ENCODE data around the gene SOX10.

Gene SOX10

GRCh38 chr22:37990301-37990700 lies 5.9 kb upstream of the SOX10 start:
- TF ChIP-seq, protein P1, sequence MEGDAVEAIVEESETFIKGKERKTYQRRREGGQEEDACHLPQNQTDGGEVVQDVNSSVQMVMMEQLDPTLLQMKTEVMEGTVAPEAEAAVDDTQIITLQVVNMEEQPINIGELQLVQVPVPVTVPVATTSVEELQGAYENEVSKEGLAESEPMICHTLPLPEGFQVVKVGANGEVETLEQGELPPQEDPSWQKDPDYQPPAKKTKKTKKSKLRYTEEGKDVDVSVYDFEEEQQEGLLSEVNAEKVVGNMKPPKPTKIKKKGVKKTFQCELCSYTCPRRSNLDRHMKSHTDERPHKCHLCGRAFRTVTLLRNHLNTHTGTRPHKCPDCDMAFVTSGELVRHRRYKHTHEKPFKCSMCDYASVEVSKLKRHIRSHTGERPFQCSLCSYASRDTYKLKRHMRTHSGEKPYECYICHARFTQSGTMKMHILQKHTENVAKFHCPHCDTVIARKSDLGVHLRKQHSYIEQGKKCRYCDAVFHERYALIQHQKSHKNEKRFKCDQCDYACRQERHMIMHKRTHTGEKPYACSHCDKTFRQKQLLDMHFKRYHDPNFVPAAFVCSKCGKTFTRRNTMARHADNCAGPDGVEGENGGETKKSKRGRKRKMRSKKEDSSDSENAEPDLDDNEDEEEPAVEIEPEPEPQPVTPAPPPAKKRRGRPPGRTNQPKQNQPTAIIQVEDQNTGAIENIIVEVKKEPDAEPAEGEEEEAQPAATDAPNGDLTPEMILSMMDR (IDR thresholded peaks at IDR 0.05; ENCODE audit: extremely low read depth, missing control alignments) = no peak
- no peak for DNase-seq (ENCODE audit: low spot score)

DNA sequence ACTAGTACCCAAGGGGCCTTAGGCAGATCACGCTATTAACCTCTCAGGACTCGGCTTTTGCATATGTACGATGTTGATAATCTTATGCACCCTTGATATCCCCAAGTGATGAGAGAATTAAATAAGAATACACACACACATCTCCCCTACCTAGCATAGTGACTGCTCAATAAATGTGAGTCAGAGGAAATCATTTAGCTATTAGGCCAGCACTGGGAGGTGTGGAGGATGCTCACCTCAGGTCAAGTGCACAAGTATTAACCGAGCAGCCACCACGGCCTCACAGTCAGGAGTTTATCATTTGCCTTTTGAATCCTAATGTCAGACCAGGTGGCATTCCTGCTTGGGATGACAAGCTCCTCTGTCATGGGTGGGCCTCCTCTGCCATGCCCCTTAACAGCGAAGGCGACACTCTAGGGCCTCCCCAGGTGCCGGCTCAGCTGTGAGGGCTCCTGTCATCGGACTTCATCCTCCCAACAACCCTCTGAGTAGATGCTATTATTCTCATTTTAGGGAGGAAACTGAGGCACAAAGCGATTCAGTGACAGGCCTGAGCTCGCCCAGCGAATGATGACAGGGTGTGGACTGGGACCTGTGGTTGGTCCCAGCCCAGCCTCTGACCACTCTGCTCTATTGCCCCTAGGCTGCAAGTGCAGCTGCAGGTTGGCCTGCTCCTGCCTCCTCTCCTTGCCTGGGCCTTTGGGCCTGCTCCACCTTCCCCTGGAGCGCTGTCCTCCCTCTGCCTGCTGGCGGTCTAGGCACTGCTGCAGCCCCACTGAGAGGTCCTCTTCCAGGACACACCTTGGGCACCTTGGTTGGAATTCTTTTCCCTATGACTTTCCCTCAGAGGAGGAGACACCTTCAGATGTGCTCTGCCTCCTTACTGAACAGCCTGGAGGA lies 5.0 kb upstream of the SOX10 start:
- TF ChIP-seq, protein P1 (IDR thresholded peaks at IDR 0.05; ENCODE audit: extremely low read depth, missing control alignments) = no peak
- DNase-seq (ENCODE audit: low spot score) = no peak

DNA sequence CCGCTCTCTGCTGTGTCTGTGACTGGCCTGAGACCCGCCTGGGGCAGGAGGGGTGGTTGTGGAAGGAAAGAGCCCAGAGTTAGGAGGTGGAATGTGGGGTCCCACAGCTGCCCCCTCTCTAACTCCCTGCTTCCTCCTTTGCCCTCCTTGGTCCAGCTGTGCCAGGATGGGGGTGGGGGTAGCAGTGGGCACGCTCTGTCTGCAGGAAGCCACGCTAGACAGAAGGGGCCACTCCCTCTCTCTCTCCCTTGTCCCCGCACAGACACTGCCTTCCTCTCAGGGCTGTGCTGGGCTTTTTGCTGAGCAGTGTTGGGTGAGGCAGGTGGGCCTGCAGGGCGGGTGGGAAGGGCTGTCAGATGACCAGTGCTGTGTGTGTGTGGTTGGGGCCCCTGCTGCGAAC lies 2.0 kb upstream of the SOX10 start:
- TF ChIP-seq, protein P1 (IDR thresholded peaks at IDR 0.05; ENCODE audit: extremely low read depth, missing control alignments) = no peak
- no peak for DNase-seq (ENCODE audit: low spot score)

DNA sequence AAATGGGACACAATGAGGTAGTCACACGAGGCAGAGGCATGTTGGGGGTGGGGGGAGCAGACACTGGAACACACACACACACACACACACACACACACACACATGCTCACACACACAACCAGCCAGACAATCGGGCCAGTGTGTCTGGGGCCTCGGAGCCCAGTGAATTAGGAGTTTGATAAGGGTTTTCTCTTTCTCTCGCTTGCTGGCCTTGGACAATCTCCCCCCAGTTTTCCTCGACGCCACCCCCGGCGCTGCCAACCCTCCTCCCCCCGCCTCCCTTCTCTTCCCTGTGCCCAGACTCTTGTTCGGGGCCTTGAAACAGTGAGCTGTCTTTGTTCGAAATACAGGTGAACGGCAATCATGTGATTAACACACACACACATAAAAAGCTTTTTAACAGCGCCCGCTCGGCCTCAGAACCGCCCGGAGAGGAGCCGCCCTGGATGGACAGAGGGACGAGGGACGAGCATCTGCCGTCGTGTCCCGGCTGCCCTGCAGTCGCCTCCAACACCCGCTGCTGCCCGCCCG lies 1.5 kb upstream of the SOX10 start:
- TF ChIP-seq, protein P1 (IDR thresholded peaks at IDR 0.05; ENCODE audit: extremely low read depth, missing control alignments) = no peak
- no peak for DNase-seq (ENCODE audit: low spot score)

GRCh38 chr22:37985050-37985585 lies 763 bp upstream of the SOX10 start:
- DNase-seq (ENCODE audit: low spot score) = peak; percentile 49
- TF ChIP-seq, protein P1 (IDR thresholded peaks at IDR 0.05; ENCODE audit: extremely low read depth, missing control alignments) = no peak

DNA sequence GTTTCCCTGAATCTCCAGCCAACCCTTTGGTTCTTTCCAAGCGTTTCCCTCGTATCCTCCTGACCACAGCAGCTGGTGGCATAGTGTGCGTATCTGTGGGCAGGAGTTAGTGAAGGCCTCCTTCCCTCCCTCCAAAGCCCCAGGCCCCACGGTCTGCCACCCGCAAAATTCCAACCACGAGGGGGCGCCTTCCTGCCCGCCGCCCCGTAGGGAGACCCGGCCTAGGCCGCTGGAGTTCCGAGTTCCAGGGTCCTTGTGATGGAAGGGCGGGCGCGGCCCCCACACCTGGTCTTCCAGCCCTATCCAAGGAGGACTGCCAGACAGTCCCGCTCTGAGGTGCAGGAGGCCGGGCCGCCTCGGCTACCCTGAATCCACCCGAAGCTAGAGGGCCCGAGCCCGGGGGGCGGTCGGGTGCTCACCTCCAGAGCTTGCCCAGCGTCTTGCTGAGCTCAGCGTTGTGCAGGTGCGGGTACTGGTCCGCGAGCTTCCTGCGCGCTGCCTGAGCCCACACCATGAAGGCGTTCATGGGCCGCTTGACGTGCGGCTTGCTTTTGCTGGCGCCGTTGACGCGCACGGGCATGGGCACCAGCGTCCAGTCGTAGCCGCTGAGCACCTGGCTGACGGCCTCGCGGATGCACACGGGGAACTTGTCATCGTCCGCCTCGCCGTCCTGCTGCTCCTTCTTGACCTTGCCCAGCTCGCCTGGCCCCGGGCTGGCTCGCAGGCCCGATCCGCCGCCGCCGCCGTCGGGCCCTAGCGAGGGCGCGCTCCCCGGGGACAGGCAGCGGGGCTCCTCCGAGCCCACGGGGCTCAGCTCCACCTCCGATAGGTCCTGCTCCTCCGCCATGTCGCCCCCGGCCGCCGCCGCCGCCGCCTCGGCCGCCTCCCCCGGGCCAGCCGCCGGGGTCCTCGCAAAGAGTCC lies 1.2 kb downstream of the SOX10 start:
- TF ChIP-seq, protein P1 (IDR thresholded peaks at IDR 0.05; ENCODE audit: extremely low read depth, missing control alignments) = no peak
- DNase-seq (ENCODE audit: low spot score) = no peak

Measured in GM20000 (cell line).